ENCODE data around the gene POU4F1.

Gene POU4F1

GRCh38 chr13:78592584-78592983 lies 10.8 kb downstream of the POU4F1 start:
- no peak overlapping the region for H3K9ac ChIP-seq (ENCODE audit: insufficient read length)
- TF ChIP-seq FOXP2 (optimal IDR thresholded peaks at IDR 0.05; ENCODE audit: control extremely low read depth, extremely low read length, insufficient read depth) (no peak), EZH2 (IDR thresholded peaks at IDR 0.05) (no peak), POLR2AphosphoS5 (IDR thresholded peaks at IDR 0.05; ENCODE audit: borderline replicate concordance, low read depth, low read length) (no peak)
- H3K36me3 ChIP-seq (ENCODE audit: insufficient read depth, low read length): no peaks in the 10 kb centered on the region
- no peak for DNase-seq (ENCODE audit: low read depth, low spot score)
- no peaks in the 10 kb centered on the region for H3K9me3 ChIP-seq (ENCODE audit: low read depth, low read length)
- H3K27ac ChIP-seq: no peak overlapping the region
- no peak overlapping the region for H3K4me3 ChIP-seq

- no peak for DNase-seq (ENCODE audit: low read depth, low spot score)
- TF ChIP-seq EZH2 (IDR thresholded peaks at IDR 0.05) (no peak), FOXP2 (optimal IDR thresholded peaks at IDR 0.05; ENCODE audit: control extremely low read depth, extremely low read length, insufficient read depth) (no peak), POLR2AphosphoS5 (IDR thresholded peaks at IDR 0.05; ENCODE audit: borderline replicate concordance, low read depth, low read length) (no peak)
- no peak overlapping the region for H3K27ac ChIP-seq
- no peaks in the 10 kb centered on the region for H3K36me3 ChIP-seq (ENCODE audit: insufficient read depth, low read length)
- no peak overlapping the region for H3K4me3 ChIP-seq
- no peak overlapping the region for H3K9ac ChIP-seq (ENCODE audit: insufficient read length)
- no peaks in the 10 kb centered on the region for H3K9me3 ChIP-seq (ENCODE audit: low read depth, low read length)
These were observed 14.1 kb downstream of the POU4F1 start for GRCh38 chr13:78589206-78589605.

- TF ChIP-seq FOXP2 (optimal IDR thresholded peaks at IDR 0.05; ENCODE audit: control extremely low read depth, extremely low read length, insufficient read depth) (no peak), POLR2AphosphoS5 (IDR thresholded peaks at IDR 0.05; ENCODE audit: borderline replicate concordance, low read depth, low read length) (no peak), EZH2 (IDR thresholded peaks at IDR 0.05) (no peak)
- H3K9me3 ChIP-seq (ENCODE audit: low read depth, low read length): no peaks in the 10 kb centered on the region
- H3K4me3 ChIP-seq: no peak overlapping the region
- DNase-seq (ENCODE audit: low read depth, low spot score): no peak
- no peaks in the 10 kb centered on the region for H3K36me3 ChIP-seq (ENCODE audit: insufficient read depth, low read length)
- H3K27ac ChIP-seq: no peak overlapping the region
- no peak overlapping the region for H3K9ac ChIP-seq (ENCODE audit: insufficient read length)
These were observed 16.0 kb downstream of the POU4F1 start for GRCh38 chr13:78587395-78587794.

- Histone ChIP-seq H3K9ac (ENCODE audit: insufficient read length) (no peak overlapping the region), H3K4me3 (no peak overlapping the region), H3K36me3 (ENCODE audit: insufficient read depth, low read length) (no peaks in the 10 kb centered on the region), H3K9me3 (ENCODE audit: low read depth, low read length) (no peaks in the 10 kb centered on the region), H3K27ac (no peak overlapping the region)
- no peak for TF ChIP-seq FOXP2 (optimal IDR thresholded peaks at IDR 0.05; ENCODE audit: control extremely low read depth, extremely low read length, insufficient read depth)
- no peak for DNase-seq (ENCODE audit: low read depth, low spot score)
These were observed 16.6 kb downstream of the POU4F1 start for GRCh38 chr13:78586706-78587105.

GRCh38 chr13:78576261-78576660 lies 27.1 kb downstream of the POU4F1 start:
- 0 out of 2 replicates have a peak, but pooled peaks cover 4% of the 10 kb centered on the region for H3K9me3 ChIP-seq (ENCODE audit: low read depth, low read length)
- no peak overlapping the region for H3K9ac ChIP-seq (ENCODE audit: insufficient read length)
- no peak for TF ChIP-seq FOXP2 (optimal IDR thresholded peaks at IDR 0.05; ENCODE audit: control extremely low read depth, extremely low read length, insufficient read depth)
- no peak for TF ChIP-seq EZH2 (IDR thresholded peaks at IDR 0.05)
- no peak for TF ChIP-seq POLR2AphosphoS5 (IDR thresholded peaks at IDR 0.05; ENCODE audit: borderline replicate concordance, low read depth, low read length)
- H3K36me3 ChIP-seq (ENCODE audit: insufficient read depth, low read length): no peaks in the 10 kb centered on the region
- no peak overlapping the region for H3K4me3 ChIP-seq
- no peak for DNase-seq (ENCODE audit: low read depth, low spot score)
- H3K27ac ChIP-seq: no peak overlapping the region

GRCh38 chr13:78572459-78572858 lies 30.9 kb downstream of the POU4F1 start:
- Histone ChIP-seq H3K4me3 (no peak overlapping the region), H3K27ac (no peak overlapping the region), H3K9me3 (ENCODE audit: low read depth, low read length) (0 out of 2 replicates have a peak, but pooled peaks cover 4% of the 10 kb centered on the region), H3K9ac (ENCODE audit: insufficient read length) (no peak overlapping the region), H3K36me3 (ENCODE audit: insufficient read depth, low read length) (no peaks in the 10 kb centered on the region)
- DNase-seq (ENCODE audit: low read depth, low spot score): no peak
- TF ChIP-seq EZH2 (IDR thresholded peaks at IDR 0.05): no peak
- no peak for TF ChIP-seq POLR2AphosphoS5 (IDR thresholded peaks at IDR 0.05; ENCODE audit: borderline replicate concordance, low read depth, low read length)
- TF ChIP-seq FOXP2 (optimal IDR thresholded peaks at IDR 0.05; ENCODE audit: control extremely low read depth, extremely low read length, insufficient read depth): no peak

- Histone ChIP-seq H3K36me3 (ENCODE audit: insufficient read depth, low read length) (no peaks in the 10 kb centered on the region), H3K9ac (ENCODE audit: insufficient read length) (no peak overlapping the region), H3K27ac (no peak overlapping the region), H3K4me3 (no peak overlapping the region), H3K9me3 (ENCODE audit: low read depth, low read length) (no peaks in the 10 kb centered on the region)
- no peak for DNase-seq (ENCODE audit: low read depth, low spot score)
- TF ChIP-seq POLR2AphosphoS5 (IDR thresholded peaks at IDR 0.05; ENCODE audit: borderline replicate concordance, low read depth, low read length) (no peak), FOXP2 (optimal IDR thresholded peaks at IDR 0.05; ENCODE audit: control extremely low read depth, extremely low read length, insufficient read depth) (no peak), EZH2 (IDR thresholded peaks at IDR 0.05) (no peak)
These were observed 34.3 kb downstream of the POU4F1 start for GRCh38 chr13:78569029-78569428.

GRCh38 chr13:78566631-78567030 lies 36.7 kb downstream of the POU4F1 start:
- Histone ChIP-seq H3K4me3 (no peak overlapping the region), H3K27ac (no peak overlapping the region), H3K9ac (ENCODE audit: insufficient read length) (no peak overlapping the region), H3K9me3 (ENCODE audit: low read depth, low read length) (no peaks in the 10 kb centered on the region), H3K36me3 (ENCODE audit: insufficient read depth, low read length) (no peaks in the 10 kb centered on the region)
- DNase-seq (ENCODE audit: low read depth, low spot score): no peak
- TF ChIP-seq EZH2 (IDR thresholded peaks at IDR 0.05): no peak
- TF ChIP-seq POLR2AphosphoS5 (IDR thresholded peaks at IDR 0.05; ENCODE audit: borderline replicate concordance, low read depth, low read length): no peak
- TF ChIP-seq FOXP2 (optimal IDR thresholded peaks at IDR 0.05; ENCODE audit: control extremely low read depth, extremely low read length, insufficient read depth): no peak

- Histone ChIP-seq H3K27ac (no peak overlapping the region), H3K36me3 (ENCODE audit: insufficient read depth, low read length) (no peaks in the 10 kb centered on the region), H3K9me3 (ENCODE audit: low read depth, low read length) (no peaks in the 10 kb centered on the region), H3K9ac (ENCODE audit: insufficient read length) (no peak overlapping the region), H3K4me3 (no peak overlapping the region)
- DNase-seq (ENCODE audit: low read depth, low spot score): no peak
- no peak for TF ChIP-seq FOXP2 (optimal IDR thresholded peaks at IDR 0.05; ENCODE audit: control extremely low read depth, extremely low read length, insufficient read depth)
- TF ChIP-seq POLR2AphosphoS5 (IDR thresholded peaks at IDR 0.05; ENCODE audit: borderline replicate concordance, low read depth, low read length): no peak
- TF ChIP-seq EZH2 (IDR thresholded peaks at IDR 0.05): no peak
These were observed 41.0 kb downstream of the POU4F1 start for GRCh38 chr13:78562237-78562889.
